ENCODE results near the gene PNPLA1.

PNPLA1 gene

GRCh38 chr6:36247693-36248092 lies 22.2 kb upstream of the PNPLA1 start:
- DNase-seq, result no peak

GRCh38 chr6:36248980-36249379 lies 20.9 kb upstream of the PNPLA1 start:
- no peak for DNase-seq

GRCh38 chr6:36249536-36249935 lies 20.3 kb upstream of the PNPLA1 start:
- DNase-seq, result no peak

- no peak for DNase-seq
Observed at GRCh38 chr6:36252005-36252404, 17.9 kb upstream of the PNPLA1 start.

DNA sequence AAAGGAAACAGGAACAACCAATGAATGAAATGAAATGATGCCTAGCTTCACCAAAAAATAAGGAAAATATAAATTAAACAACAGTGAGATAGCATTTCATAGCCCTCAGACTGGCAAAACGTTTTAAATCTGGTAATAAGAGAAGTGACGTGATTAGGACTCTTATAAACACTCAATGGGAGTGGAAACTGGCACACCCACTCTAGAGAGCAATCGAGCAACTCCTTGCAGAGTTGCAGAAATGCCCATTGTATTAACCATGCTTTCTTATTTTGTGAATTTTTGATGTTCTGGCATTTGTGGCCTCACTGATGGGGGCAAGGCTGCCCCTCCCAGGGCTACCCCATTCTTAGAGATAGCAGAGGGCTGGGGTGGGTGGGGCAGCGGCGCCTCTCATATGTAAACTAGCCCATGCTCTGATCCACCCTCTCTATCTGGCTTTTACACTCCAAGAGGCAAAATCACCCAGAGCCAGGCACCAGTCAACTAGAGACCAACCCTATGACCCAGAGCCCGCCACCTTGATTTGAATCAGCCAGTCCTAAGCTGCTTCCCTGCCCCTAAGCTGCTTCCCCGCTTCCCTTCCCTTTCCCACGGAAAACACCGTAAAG lies 6.4 kb upstream of the PNPLA1 start:
- no peak for DNase-seq

GRCh38 chr6:36265744-36266143 lies 4.1 kb upstream of the PNPLA1 start:
- no peak for DNase-seq

DNA sequence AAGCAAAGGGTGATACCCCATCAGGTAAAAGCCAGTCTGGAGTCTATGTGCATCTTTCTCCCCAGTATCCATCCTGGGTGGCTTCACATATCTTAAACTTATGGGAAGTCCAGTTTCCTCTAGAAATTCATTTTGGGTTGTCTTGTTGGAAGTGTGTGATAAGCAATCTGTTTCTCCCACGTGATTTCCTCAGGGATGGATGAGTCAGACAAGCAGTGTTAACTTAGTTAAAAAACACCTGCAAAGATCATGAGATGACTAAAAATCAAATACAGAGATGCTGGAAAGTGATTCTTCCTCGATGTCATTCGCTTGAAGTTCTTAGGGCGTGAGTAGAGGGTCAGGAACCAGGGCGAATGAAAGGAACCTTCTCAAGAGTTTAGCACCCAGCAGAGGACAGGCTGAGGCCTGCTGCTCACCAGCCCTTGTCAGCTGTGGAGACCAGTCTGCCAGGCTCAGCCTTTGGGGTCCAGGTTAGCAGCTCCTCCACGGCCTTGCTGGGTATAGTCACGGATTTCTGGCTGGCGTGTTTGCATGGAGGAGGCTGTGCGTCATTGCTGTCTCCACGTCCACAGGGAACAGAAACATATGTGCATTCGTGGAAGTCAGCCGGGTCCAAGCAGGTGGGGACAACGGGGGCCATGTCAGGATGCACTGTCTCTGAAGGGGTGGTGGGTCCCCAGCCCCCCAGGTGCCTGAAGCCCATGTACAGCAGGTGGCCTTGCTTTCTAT lies 2.8 kb upstream of the PNPLA1 start:
- DNase-seq, result no peak

DNA sequence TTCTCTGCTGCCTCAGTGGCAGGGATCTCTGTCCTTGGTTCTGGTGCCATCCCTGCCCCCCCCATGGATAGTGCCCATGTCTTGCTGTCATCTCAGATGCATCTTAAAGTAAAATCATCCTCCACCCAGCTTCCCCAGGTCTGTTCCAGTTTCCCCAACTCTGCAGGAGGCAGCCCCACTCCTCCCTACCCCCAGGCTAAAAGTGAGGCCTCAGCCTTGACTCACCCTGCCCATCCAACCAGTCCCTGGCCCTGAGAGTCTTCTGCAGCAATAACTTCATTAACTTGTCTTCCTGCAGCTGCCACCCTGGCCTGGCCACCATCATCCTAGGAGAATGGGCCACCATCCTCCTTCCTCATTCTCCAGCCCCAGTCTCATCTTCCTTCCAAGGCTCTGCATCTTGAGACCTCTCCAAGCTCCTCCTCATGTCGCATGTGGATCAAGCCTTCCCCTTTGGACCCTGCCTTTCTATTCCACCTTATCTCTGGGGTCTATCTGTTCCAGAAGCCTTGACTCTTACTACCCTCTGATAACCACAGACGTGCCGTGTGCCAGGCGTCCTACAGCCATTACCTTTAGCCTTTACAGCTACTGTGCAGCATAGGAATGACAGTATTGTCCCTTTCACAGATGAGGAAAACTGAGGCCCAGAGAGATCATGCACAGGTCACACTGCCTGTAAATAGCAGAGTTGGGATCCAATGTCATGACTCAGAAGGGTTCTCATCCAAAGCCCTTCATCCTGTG lies 2.0 kb upstream of the PNPLA1 start:
- DNase-seq, result no peak

GRCh38 chr6:36268478-36269275 lies 1.2 kb upstream of the PNPLA1 start:
- no peak for DNase-seq

DNA sequence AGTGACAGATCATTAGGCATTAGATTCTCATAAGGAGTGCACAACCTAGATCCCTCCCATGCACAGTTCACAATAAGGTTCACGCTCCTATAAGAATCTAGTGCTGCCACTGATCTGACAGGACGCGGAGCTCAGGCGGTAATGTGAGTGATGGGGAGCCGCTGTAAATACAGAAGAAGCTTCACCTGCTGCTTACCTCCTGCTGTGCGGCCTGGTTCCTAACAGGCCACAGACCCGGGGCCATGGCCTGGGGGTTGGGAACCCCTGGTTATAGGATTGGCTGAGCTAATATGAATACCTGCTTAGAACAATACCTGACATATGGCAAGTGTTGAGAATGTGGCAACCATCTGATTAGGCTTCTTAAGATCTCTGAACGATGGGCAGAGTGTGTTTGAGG lies 2.4 kb downstream of the PNPLA1 start:
- no peak for DNase-seq

DNA sequence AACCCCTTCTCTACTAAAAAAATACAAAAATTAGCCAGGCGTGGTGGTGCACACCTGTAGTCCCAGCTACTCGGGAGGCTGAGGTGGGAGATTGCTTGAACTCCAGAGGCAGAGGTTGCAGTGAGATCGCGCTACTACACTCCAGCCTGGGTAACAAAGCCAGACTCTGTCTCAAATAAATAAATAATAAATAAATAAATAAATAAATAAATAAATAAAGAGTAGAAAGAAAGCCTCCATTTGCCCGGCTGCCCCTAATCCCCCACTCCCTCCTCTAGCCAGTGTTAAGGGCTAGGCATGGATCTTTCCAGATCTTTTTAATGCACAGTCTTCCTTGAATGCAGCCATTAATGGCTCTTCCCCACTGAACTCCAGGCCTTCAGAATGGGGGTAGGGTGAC lies 3.2 kb downstream of the PNPLA1 start:
- no peak for DNase-seq

DNA sequence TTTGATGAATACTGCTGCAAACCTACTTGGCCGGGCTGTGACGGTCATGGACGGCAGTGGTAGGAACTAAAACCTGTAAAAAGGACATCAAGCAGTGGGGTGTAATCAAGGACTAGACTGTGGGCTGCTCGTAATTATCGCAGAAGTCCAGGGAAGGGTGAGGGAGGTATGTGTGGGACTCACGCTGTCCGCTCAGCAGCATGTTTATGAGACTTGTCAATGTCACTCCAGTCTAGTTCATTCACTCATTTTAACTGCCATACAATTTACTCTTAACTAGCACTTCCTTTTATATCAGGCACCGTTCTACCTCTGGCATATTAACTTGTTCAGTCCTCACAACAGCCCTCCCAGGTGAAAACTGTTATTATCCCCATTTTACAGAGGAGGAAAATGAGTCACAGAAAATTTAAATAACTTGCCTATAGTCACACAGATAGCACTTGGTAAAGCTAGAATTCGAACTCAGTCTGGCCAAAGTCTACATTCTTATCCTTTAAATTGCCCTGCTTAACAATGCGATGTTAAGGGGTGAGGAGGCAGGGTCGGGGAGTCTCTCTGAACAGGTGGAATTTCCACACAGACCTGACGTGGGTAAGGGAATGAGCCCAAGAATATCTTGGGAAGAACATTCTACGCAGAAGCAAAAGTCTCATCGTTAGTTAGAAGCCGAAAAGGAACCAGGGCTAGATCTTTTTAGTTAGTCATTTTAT lies 4.1 kb downstream of the PNPLA1 start:
- no peak for DNase-seq

DNA sequence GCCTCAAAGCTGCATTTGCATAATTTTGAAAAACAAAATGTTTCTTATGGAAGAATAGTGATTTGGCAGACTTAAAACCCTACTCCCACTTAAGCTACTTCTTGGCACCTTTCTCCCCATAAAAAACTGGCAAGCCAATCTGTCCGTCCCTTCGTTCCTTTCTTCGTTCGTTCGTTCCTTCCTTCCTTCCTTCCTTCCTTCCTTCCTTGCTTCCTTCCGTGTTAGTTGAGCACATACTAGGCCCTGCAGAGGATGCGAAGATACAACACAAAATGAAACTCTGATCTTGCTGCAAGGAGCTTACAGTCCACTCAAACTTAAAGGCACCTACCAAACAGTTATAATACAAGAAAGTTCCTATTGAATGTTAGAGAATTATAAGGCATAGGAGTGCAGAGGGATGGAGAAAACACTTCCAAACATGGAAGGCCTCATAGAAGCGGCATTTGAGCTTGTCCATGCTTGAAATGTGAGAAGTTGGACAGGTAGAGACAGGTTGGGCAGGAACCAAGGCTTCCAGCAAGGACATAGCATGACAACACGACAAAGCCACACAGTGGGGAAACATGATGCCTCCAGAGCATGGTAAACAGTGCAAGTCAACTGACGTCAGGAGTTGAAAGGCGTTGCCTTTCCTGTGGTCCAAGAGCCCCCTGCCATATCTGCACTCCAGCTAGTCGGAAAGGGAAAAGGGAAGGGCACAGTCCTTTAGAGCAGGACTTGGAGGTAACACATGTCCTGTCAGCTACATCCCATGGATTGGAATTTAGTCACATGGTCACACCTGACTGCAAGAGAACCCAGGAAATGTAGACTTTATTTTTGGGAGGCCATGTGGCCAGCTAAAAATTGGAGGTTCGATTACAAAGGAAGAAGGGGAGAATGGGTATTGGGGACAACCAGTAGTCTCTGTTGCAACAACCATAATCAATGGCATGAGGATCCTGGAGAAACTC lies 7.0 kb downstream of the PNPLA1 start:
- DNase-seq, result no peak

DNA sequence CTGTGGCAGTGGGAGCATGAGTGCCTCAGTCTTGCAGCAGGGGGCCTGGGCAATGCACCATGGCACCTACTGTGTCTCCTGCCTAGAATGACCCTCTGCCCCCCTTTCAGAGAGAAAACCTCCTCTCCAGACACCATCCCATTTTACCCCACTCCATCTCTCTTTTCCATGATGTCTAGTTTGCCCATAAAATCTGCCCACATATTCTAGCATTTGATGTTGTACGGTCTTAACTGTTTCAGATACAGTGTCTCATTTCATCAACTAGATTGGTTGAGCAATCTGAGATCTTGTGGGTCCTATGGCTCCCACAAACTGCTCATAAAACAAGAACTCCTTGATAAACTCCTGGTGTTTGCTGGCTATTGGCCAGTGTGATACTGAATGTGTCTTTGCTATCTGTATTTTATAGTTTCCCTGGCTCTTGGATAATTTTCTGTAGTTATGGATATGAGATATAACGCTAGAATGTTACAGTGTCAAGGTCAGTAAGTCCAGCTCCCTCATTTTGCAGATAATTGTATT lies 8.1 kb downstream of the PNPLA1 start:
- no peak for DNase-seq

DNA sequence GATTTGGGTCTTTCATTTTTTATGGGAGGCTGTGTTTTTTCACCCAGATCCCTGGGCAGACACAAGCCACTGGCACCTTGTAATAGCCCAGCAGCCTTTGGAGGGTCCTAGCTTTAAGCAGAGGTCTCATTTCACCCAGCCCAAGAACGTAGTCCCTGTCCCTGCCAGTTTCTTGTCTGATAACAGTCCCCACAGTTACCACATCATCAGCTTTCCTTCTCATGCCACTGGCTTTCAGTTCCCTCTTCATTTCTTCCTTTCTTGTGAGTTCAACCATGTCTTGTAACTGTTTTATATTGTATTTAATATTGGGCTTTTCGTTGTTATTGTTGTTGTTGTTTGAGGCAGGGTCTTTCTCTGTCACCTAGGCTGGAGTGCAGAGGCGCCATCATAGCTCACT lies 10.6 kb downstream of the PNPLA1 start:
- DNase-seq, result no peak

DNA sequence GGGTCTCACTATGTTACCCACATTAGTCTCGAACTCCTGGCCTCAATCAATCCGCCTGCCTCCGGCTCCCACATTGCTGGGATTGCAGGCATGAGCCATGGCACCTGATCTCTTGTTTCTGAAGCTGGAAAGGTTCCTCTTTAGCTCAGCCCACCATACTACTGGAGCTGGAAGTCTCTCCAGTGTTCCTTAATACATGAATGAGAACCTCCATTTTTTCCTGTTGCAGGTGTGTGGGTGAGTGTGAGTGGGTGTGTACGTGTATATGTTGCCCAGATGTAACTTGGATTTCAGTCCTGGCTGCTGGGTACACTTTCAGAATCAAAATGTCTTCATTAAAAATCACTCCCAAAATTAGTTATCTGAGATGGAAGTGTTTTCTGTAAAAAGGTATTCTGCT lies 11.1 kb downstream of the PNPLA1 start:
- DNase-seq, result no peak

DNA sequence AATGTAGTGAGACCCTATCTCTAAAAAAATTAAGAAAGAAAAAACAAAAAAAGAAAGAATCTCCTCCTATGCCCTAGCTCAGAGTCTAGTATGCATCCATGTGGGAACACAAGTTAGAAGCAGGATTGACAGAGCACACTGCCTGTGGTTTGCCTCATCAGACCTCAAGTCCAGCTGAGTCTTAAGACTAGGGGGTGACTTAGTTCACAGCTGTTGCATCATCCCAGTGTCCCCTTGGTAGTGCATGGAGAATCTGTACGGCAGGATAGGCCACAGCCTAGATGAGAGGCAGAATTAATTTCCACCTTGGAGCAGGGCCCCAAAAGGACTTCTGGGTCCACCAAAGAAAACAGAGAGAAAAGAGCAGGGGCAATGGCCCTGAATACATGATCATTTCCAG lies 13.7 kb downstream of the PNPLA1 start:
- no peak for DNase-seq

GRCh38 chr6:36284359-36284758 lies 14.5 kb downstream of the PNPLA1 start:
- no peak for DNase-seq

DNA sequence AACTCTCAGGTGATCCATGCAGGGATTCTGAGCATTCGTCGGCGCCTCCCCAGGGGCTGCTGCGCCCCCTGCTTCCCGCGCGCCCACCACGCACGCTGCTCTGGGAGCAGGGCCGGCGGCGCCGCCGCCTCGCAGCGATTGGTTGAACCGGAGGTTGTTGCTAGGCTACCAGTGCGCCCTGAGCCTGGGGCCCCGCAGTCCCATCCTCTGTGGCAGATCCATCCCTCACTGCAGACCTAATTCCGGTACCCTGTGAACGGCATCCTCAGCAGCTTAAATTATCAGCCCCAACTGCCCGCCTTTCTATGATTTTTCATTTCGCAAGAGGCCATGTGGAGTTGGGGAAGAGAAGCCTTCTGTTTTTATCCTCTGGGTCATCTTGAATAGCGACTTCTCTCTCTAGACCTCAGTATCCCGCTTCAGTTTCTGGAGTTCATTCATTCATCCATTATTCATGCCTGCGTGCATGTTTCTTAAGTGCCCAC lies 15.4 kb downstream of the PNPLA1 start:
- no peak for DNase-seq

- DNase-seq, result no peak
Observed at GRCh38 chr6:36285797-36286196, 15.9 kb downstream of the PNPLA1 start.

- DNase-seq, result no peak
Observed at GRCh38 chr6:36286858-36287257, 17.0 kb downstream of the PNPLA1 start.

Data from T1000 (cell line).